ENCODE measurements around the gene ACER3. TPM values are rescaled to one million over a fixed set of nuclear protein-coding genes. Genes with fewer than 3 reads are reported as not detected.

Gene ACER3
- total RNA-seq, 4 donors from 2014 or later, result 1.1 to 3.4 (median 2.6) TPM

GRCh38 chr11:77039491-77040400 lies 179.0 kb downstream of the ACER3 start:
- ATAC-seq, result no peak
- intact Hi-C loops (cut with DNase I; ENCODE audit: low total_unique reads), result no loop called here
- H3K4me1 ChIP-seq, result peaks cover 0 to 6% of the 10 kb centered on the region in 2 donors
- peak overlapping the region; percentile 28 to 47 (median 42) for H3K4me3 ChIP-seq
- no peak for TF ChIP-seq POLR2A (IDR thresholded peaks at IDR 0.05)
- TF ChIP-seq, protein P1, sequence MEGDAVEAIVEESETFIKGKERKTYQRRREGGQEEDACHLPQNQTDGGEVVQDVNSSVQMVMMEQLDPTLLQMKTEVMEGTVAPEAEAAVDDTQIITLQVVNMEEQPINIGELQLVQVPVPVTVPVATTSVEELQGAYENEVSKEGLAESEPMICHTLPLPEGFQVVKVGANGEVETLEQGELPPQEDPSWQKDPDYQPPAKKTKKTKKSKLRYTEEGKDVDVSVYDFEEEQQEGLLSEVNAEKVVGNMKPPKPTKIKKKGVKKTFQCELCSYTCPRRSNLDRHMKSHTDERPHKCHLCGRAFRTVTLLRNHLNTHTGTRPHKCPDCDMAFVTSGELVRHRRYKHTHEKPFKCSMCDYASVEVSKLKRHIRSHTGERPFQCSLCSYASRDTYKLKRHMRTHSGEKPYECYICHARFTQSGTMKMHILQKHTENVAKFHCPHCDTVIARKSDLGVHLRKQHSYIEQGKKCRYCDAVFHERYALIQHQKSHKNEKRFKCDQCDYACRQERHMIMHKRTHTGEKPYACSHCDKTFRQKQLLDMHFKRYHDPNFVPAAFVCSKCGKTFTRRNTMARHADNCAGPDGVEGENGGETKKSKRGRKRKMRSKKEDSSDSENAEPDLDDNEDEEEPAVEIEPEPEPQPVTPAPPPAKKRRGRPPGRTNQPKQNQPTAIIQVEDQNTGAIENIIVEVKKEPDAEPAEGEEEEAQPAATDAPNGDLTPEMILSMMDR (IDR thresholded peaks at IDR 0.05 in 4 of 5, conservative IDR thresholded peaks at IDR 0.05 in 1 of 5), result peak in 2 of 5 experiments; percentile 10 to 15
- no peak for DNase-seq
- in situ Hi-C loops (cut with MboI; ENCODE audit: low sequenced_read_pairs in 4 of 4), result loop anchor here in 3 of 4 donors (10.0 kb wide), 2 partner anchors 55 to 145 kb away; no protein-coding TSS in a partner anchor
- no peaks in the 10 kb centered on the region for H3K36me3 ChIP-seq
- no peak overlapping the region for H3K27ac ChIP-seq
- H3K27me3 ChIP-seq, result peaks cover 32 to 48% (median 34%) of the 10 kb centered on the region in 3 donors
- no peaks in the 10 kb centered on the region for H3K9me3 ChIP-seq

DNA sequence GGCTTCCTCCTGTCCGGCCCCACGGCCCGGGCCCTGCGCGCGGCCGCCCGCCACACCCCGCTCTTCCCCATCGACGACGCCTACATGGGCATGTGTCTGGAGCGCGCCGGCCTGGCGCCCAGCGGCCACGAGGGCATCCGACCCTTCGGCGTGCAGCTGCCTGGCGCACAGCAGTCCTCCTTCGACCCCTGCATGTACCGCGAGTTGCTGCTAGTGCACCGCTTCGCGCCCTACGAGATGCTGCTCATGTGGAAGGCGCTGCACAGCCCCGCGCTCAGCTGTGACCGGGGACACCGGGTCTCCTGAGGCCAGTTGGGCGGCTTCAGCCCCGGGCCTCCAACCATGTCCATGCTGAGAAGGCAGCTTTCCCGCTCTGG lies 179.7 kb downstream of the ACER3 start:
- Histone ChIP-seq H3K4me3 (peak overlapping the region in 2 of 4 donors; percentile 47), H3K36me3 (no peaks in the 10 kb centered on the region), H3K4me1 (peaks cover 0 to 6% of the 10 kb centered on the region in 2 donors), H3K27me3 (peaks cover 38 to 54% (median 40%) of the 10 kb centered on the region in 3 donors), H3K9me3 (no peaks in the 10 kb centered on the region), H3K27ac (no peak overlapping the region)
- in situ Hi-C loops (cut with MboI; ENCODE audit: low sequenced_read_pairs in 4 of 4) (loop anchor here in 3 of 4 donors (10.0 kb wide), 2 partner anchors 54 to 144 kb away; no protein-coding TSS in a partner anchor), intact Hi-C loops (cut with DNase I; ENCODE audit: low total_unique reads) (no loop called here)
- DNase-seq (no peak), ATAC-seq (no peak)
- TF ChIP-seq, protein P1 (IDR thresholded peaks at IDR 0.05 in 4 of 5, conservative IDR thresholded peaks at IDR 0.05 in 1 of 5), result no peak
- TF ChIP-seq POLR2A (IDR thresholded peaks at IDR 0.05), result no peak

DNA sequence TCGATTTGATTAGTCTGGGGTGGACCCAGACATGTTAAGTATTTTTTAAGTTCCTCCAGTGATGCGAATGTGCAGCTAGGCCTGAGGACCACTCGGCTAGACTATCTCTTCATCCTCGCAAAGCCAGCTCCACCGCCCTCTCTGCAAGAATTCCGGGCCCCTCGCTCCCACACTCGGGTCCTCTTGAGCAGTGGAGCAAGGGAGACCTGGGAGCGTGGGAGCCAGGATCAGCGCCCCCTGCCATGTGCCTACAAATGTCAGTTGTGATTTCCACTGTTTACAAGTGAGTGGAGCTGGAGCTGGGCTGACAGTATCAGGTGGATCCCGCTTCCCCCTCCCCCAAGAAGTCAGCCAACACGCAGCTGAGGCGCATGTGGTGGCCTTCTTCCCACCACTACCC lies 180.2 kb downstream of the ACER3 start:
- Histone ChIP-seq H3K4me3 (no peak overlapping the region), H3K36me3 (no peaks in the 10 kb centered on the region), H3K27me3 (peaks cover 43 to 59% (median 45%) of the 10 kb centered on the region in 3 donors), H3K4me1 (peaks cover 0 to 6% of the 10 kb centered on the region in 2 donors), H3K9me3 (no peaks in the 10 kb centered on the region), H3K27ac (no peak overlapping the region)
- ATAC-seq (no peak), DNase-seq (no peak)
- in situ Hi-C loops (cut with MboI; ENCODE audit: low sequenced_read_pairs in 4 of 4), result loop anchor here in 3 of 4 donors (10.0 kb wide), 2 partner anchors 54 to 144 kb away; no protein-coding TSS in a partner anchor
- TF ChIP-seq POLR2A (IDR thresholded peaks at IDR 0.05), result no peak
- TF ChIP-seq, protein P1 (IDR thresholded peaks at IDR 0.05 in 4 of 5, conservative IDR thresholded peaks at IDR 0.05 in 1 of 5), result no peak
- intact Hi-C loops (cut with DNase I; ENCODE audit: low total_unique reads), result no loop called here

GRCh38 chr11:77042111-77042726 lies 181.5 kb downstream of the ACER3 start:
- ATAC-seq (no peak), DNase-seq (no peak)
- intact Hi-C loops (cut with DNase I; ENCODE audit: low total_unique reads), result no loop called here
- in situ Hi-C loops (cut with MboI; ENCODE audit: low sequenced_read_pairs in 4 of 4), result loop anchor here in 3 of 4 donors (10.0 kb wide), 2 partner anchors 53 to 143 kb away; no protein-coding TSS in a partner anchor
- Histone ChIP-seq H3K4me3 (no peak overlapping the region), H3K27ac (no peak overlapping the region), H3K36me3 (no peaks in the 10 kb centered on the region), H3K4me1 (peaks cover 2 to 8% of the 10 kb centered on the region in 2 donors), H3K27me3 (peaks cover 40 to 52% (median 48%) of the 10 kb centered on the region in 3 donors), H3K9me3 (no peaks in the 10 kb centered on the region)
- TF ChIP-seq POLR2A (IDR thresholded peaks at IDR 0.05), result no peak
- TF ChIP-seq, protein P1 (IDR thresholded peaks at IDR 0.05 in 4 of 5, conservative IDR thresholded peaks at IDR 0.05 in 1 of 5), result no peak
